ENCODE data around the gene FGD3. TPM values are rescaled to one million over a fixed set of nuclear protein-coding genes. Genes with fewer than 3 reads are reported as not detected.

FGD3 gene
- total RNA-seq, 2 donors from 2014 or later: 70.6 to 80.2 TPM

DNA sequence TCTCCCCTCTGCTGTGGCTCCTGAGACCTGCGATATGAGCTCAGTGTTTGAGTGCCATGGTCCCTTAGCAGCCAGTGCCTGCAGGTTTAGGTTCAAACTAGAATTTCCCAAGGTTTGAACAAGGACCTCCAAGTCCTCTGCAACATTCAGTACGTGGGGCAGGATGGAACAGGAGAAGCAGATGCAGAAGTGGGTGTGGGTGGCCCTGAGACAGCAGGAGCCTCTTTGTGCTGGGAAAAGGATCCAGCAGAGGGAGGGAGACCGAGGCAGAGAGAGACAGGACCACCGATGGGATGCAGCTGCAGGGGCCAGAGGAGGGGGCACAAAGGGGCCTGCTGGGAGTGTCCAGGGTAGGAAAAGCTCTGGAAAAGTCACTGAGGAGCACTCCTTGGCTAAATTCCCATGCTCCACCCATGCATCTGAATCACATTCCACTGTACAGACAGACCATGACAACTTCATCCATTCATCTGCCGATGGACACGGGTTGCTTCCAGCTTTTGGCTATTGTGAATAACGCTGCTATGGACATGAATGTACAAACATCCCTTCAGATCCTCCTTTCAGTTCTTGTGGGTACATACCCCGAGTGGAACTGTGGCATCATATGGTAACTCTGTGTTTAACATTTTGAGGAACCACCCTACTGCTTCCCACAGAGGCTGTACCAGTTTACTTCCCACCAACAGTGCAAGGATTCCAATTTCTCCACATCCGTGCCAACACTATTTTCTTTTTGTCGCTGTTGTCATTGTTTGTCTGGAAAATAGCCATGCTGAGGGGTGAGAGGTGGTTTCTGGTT is 84.5 kb downstream of the FGD3 start:
- no peak overlapping the region for H3K4me3 Mint-ChIP-seq
- no peaks in the 10 kb centered on the region for H3K9me3 Mint-ChIP-seq
- peak overlapping the region; percentile 35 for H3K27ac Mint-ChIP-seq
- peaks cover 31% of the 10 kb centered on the region for H3K4me1 Mint-ChIP-seq
- ATAC-seq (replicated peaks): no peak
- no peaks in the 10 kb centered on the region for H3K27me3 Mint-ChIP-seq
- peaks cover 85% of the 10 kb centered on the region for H3K36me3 Mint-ChIP-seq (ENCODE audit: low read depth)

GRCh38 chr9:93032545-93032944 is 85.2 kb downstream of the FGD3 start:
- Mint-ChIP-seq H3K27me3 (no peaks in the 10 kb centered on the region), H3K9me3 (no peaks in the 10 kb centered on the region), H3K27ac (peak overlapping the region; percentile 17), H3K4me3 (no peak overlapping the region), H3K4me1 (peaks cover 31% of the 10 kb centered on the region), H3K36me3 (ENCODE audit: low read depth) (peaks cover 86% of the 10 kb centered on the region)
- no peak for ATAC-seq (replicated peaks)

DNA sequence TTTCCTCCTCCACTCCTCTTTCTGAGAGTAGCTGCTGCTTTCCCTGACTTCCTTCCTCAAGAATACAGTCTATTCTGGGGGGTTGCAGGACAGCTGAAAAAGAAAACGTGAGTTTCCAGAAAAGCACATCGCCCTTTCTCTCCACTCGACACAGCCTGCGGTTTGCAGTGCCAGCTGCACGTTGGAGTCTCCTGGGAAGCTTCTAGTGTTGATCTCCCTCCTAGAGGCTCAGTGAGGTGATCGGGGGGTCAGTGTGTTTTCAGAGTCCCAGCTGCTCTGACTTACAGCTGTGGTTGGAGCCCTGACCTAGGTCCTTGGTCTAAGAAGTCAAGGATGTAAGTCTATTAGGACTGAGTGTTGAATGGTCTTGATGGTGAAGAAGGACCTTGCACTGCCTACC is 86.2 kb downstream of the FGD3 start:
- no peaks in the 10 kb centered on the region for H3K27me3 Mint-ChIP-seq
- H3K4me1 Mint-ChIP-seq: peaks cover 24% of the 10 kb centered on the region
- no peaks in the 10 kb centered on the region for H3K9me3 Mint-ChIP-seq
- no peak overlapping the region for H3K4me3 Mint-ChIP-seq
- ATAC-seq (replicated peaks): no peak
- peaks cover 81% of the 10 kb centered on the region for H3K36me3 Mint-ChIP-seq (ENCODE audit: low read depth)
- H3K27ac Mint-ChIP-seq: peak overlapping the region; percentile 84

- Mint-ChIP-seq H3K4me1 (peaks cover 21% of the 10 kb centered on the region), H3K27me3 (no peaks in the 10 kb centered on the region), H3K27ac (no peak overlapping the region), H3K9me3 (no peaks in the 10 kb centered on the region), H3K4me3 (no peak overlapping the region), H3K36me3 (ENCODE audit: low read depth) (peaks cover 68% of the 10 kb centered on the region)
- ATAC-seq (replicated peaks): no peak
These were observed 87.9 kb downstream of the FGD3 start for GRCh38 chr9:93035106-93035660.

GRCh38 chr9:93035821-93036351 is 88.6 kb downstream of the FGD3 start:
- Mint-ChIP-seq H3K4me3 (no peak overlapping the region), H3K9me3 (no peaks in the 10 kb centered on the region), H3K27me3 (no peaks in the 10 kb centered on the region), H3K36me3 (ENCODE audit: low read depth) (peaks cover 61% of the 10 kb centered on the region), H3K4me1 (peaks cover 17% of the 10 kb centered on the region), H3K27ac (peak overlapping the region; percentile 89)
- no peak for ATAC-seq (replicated peaks)

GRCh38 chr9:93036887-93037475 is 89.7 kb downstream of the FGD3 start:
- Mint-ChIP-seq H3K9me3 (no peaks in the 10 kb centered on the region), H3K4me1 (peaks cover 19% of the 10 kb centered on the region), H3K4me3 (peak overlapping the region; percentile 47), H3K27me3 (no peaks in the 10 kb centered on the region), H3K27ac (peak overlapping the region; percentile 89), H3K36me3 (ENCODE audit: low read depth) (peaks cover 50% of the 10 kb centered on the region)
- ATAC-seq (replicated peaks): peak; percentile 59

DNA sequence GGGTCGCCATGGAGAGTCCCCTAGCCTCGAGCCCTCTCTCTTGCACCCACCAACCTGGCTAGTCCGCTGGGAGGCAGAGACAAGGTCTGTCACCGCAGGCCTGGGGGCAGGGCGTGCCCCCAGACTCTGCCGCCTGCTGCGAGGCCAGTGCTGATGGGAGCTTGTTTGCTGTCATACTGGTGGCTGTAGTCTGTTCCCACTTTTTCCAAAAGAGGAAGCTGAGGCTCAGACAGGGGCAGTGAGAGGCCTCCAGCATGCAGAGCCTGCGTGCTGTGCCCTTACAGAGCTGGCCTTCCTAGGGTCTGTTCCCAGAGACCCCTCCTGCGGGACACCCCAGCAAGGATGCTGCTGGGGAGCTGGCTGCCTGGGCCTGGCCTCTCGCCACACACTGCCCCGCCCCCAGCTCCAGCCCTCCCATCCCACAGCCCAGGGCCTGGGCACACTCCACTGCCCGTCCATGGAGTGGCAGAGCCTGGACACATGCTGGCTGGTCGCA is 90.2 kb downstream of the FGD3 start:
- H3K27me3 Mint-ChIP-seq: no peaks in the 10 kb centered on the region
- H3K4me1 Mint-ChIP-seq: peaks cover 21% of the 10 kb centered on the region
- no peaks in the 10 kb centered on the region for H3K9me3 Mint-ChIP-seq
- peak overlapping the region; percentile 47 for H3K4me3 Mint-ChIP-seq
- ATAC-seq (replicated peaks): peak; percentile 5
- H3K36me3 Mint-ChIP-seq (ENCODE audit: low read depth): peaks cover 45% of the 10 kb centered on the region
- peak overlapping the region; percentile 89 for H3K27ac Mint-ChIP-seq

- Mint-ChIP-seq H3K36me3 (ENCODE audit: low read depth) (peaks cover 31% of the 10 kb centered on the region), H3K27ac (peak overlapping the region; percentile 89), H3K27me3 (no peaks in the 10 kb centered on the region), H3K4me1 (peaks cover 28% of the 10 kb centered on the region), H3K9me3 (no peaks in the 10 kb centered on the region), H3K4me3 (no peak overlapping the region)
- no peak for ATAC-seq (replicated peaks)
These were observed 91.6 kb downstream of the FGD3 start for GRCh38 chr9:93038918-93039317.

- peaks cover 25% of the 10 kb centered on the region for H3K36me3 Mint-ChIP-seq (ENCODE audit: low read depth)
- H3K4me1 Mint-ChIP-seq: peaks cover 28% of the 10 kb centered on the region
- no peak overlapping the region for H3K4me3 Mint-ChIP-seq
- no peaks in the 10 kb centered on the region for H3K27me3 Mint-ChIP-seq
- H3K27ac Mint-ChIP-seq: peak overlapping the region; percentile 89
- ATAC-seq (replicated peaks): no peak
- no peaks in the 10 kb centered on the region for H3K9me3 Mint-ChIP-seq
These were observed 92.1 kb downstream of the FGD3 start for GRCh38 chr9:93039456-93039855.

DNA sequence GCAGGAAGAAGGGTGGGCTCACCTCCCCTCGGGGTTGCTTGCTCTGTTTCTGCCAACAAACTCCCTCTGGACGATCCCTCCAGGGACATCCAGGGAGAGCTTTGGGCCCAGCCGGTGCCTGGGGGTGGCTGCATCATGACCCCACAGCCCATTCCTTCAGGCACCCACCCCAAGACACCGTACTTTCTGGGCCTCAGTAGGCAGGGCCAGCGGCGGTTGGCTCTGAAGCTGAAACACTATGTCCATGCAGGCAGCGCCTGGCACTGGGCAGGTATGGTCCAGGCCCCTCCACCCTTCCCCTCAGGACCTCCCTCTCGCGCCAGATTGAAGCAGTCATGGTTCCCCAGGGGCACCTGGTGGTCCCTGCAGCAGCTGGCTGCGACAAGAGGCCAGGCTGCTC is 92.7 kb downstream of the FGD3 start:
- peaks cover 22% of the 10 kb centered on the region for H3K36me3 Mint-ChIP-seq (ENCODE audit: low read depth)
- no peaks in the 10 kb centered on the region for H3K27me3 Mint-ChIP-seq
- H3K4me1 Mint-ChIP-seq: peaks cover 28% of the 10 kb centered on the region
- ATAC-seq (replicated peaks): no peak
- no peaks in the 10 kb centered on the region for H3K9me3 Mint-ChIP-seq
- H3K4me3 Mint-ChIP-seq: no peak overlapping the region
- peak overlapping the region; percentile 89 for H3K27ac Mint-ChIP-seq

DNA sequence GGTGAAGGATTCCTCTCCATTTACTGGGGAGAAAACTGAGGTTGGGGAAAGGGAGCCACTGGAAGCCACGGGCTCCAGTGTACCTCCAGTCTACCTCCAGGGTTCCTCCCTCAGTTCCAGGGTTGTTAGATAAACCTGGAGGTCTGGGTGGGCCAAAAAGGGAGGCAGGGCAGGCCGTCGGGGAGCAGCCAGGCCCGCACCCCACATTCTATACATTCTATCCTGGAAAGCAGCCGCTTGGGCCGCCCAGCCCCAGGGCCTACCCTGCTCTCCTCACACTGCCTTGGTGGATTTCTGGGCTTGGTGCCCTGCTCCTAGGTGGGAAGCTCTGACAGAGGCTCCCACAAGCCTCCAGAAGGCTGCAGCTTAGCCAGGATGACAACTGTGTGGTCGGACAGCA is 93.1 kb downstream of the FGD3 start:
- Mint-ChIP-seq H3K4me3 (peak overlapping the region; percentile 30), H3K9me3 (no peaks in the 10 kb centered on the region), H3K36me3 (ENCODE audit: low read depth) (peaks cover 22% of the 10 kb centered on the region), H3K27me3 (no peaks in the 10 kb centered on the region), H3K4me1 (peaks cover 28% of the 10 kb centered on the region), H3K27ac (peak overlapping the region; percentile 67)
- no peak for ATAC-seq (replicated peaks)

- H3K9me3 Mint-ChIP-seq: no peaks in the 10 kb centered on the region
- H3K36me3 Mint-ChIP-seq (ENCODE audit: low read depth): peaks cover 14% of the 10 kb centered on the region
- peak; percentile 66 for ATAC-seq (replicated peaks)
- H3K27me3 Mint-ChIP-seq: no peaks in the 10 kb centered on the region
- H3K4me3 Mint-ChIP-seq: peak overlapping the region; percentile 30
- H3K27ac Mint-ChIP-seq: peak overlapping the region; percentile 67
- peaks cover 28% of the 10 kb centered on the region for H3K4me1 Mint-ChIP-seq
These were observed 93.9 kb downstream of the FGD3 start for GRCh38 chr9:93041108-93041802.

DNA sequence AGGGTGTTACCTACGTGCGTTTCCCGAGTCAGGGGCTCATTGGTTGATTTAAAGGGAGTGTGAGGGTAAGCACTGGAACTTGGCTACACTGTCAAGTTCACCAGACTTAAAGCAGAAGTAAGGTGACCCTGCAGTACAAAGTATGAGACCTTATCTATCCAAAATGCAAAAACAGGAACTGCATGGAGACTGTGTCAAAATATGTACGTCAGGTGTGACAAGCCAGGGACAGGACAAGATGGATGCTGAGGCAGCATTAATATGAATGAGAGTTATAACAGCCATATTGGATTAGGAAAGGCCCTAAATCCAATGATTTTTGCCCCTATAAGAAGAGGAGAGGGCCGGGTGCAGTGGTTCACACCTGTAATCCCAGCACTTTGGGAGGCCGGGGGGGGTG is 95.8 kb downstream of the FGD3 start:
- H3K4me3 Mint-ChIP-seq: no peak overlapping the region
- H3K9me3 Mint-ChIP-seq: no peaks in the 10 kb centered on the region
- peak overlapping the region; percentile 5 for H3K27ac Mint-ChIP-seq
- no peak for ATAC-seq (replicated peaks)
- peaks cover 18% of the 10 kb centered on the region for H3K4me1 Mint-ChIP-seq
- H3K27me3 Mint-ChIP-seq: no peaks in the 10 kb centered on the region
- peaks cover 2% of the 10 kb centered on the region for H3K36me3 Mint-ChIP-seq (ENCODE audit: low read depth)

DNA sequence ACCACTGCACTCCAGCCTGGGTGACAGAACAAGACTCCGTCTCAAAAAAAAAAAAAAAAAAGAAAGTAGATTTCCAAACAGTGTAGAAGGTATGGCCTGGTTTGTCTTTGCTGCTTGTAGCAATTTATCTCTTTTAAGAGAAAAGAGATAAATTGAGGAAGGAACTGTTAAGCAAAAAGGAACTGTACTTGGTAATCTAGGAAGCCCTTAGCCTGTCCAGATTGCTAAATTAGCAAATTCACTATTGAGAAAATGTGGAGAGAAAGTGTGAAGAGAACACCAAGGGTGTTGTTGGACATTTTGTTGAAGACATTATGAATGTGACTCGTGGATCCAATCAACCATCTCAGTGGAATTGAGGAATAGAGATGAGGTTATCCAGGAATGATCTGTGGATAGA is 98.2 kb downstream of the FGD3 start:
- no peak for ATAC-seq (replicated peaks)
- Mint-ChIP-seq H3K36me3 (ENCODE audit: low read depth) (no peaks in the 10 kb centered on the region), H3K27ac (no peak overlapping the region), H3K9me3 (no peaks in the 10 kb centered on the region), H3K4me3 (no peak overlapping the region), H3K27me3 (no peaks in the 10 kb centered on the region), H3K4me1 (peaks cover 13% of the 10 kb centered on the region)
